ENCODE data around the gene ARFGAP1.

The ARFGAP1 gene

DNA sequence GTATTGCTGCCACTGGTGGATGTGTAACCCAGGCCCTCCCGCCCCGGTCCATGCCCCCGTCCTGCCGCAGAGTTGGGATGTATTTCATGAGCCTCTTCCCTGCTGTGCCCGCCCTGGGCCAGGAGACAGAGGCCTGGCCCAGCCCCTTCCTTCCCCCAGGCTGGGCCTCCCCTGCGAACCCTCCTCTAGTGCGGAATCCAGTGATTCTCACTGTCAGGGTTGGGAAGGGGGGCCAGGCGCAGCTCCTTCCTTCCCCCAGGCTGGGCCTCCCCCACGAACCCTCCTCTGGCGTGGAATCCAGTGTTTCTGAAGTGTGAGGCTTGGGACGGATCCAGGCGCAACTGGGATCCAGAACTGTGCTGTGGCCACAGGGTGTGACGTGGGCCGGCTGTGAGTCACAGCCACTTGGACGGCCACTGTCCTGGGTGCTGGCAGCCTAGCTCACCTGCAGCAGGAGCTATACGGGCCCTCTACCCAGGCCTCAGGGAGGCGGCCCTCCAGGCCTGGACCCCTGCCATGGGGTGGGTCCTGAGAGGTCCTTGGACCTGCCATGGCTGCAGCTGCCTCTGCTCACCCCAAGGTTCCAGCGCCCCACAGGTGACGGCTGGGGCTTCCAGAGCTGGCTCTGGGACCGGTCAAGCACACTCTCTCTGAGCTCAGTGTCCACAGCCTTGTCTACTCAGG, 48.7 kb downstream of the ARFGAP1 start:
- DNase-seq (ENCODE audit: low spot score), result no peak

DNA sequence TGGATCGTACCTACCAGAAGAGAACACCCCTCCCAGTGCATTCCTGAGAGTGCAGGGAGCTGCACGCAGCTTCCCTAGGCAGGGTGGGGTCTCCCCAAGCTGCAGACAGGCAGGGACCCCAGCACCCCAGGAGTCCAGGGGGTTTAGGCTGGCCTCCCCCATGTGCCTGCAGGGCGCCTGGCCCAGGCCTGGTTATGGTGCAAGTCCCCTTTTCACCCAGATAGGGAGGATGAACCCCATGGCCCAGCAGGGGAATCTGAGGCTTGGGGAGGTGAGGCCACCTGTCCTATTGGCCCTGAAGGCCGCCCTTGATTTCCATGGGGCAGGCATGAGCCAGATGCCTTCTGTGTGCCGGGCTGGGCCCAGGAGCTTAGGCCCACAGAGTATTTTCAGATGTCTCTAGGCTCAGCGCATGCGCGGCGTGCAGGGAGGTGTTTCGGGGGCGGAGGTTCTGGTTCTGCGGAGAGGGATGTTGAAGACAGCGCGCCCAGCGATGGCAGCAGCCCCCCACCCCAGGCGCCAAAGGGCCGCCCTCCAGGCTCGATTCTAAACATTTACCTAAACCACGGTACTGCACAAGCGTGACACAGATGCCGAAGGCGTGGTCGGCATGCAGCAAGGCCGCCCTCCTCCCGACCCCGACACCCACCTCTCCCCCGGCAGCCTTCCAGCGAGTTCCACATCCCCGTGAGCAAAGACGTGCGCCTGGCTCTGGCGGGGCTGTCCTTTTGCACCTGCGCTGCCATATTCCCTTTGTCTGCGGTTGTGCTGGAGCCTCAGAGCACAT, 49.7 kb downstream of the ARFGAP1 start:
- DNase-seq (ENCODE audit: low spot score), result no peak

DNA sequence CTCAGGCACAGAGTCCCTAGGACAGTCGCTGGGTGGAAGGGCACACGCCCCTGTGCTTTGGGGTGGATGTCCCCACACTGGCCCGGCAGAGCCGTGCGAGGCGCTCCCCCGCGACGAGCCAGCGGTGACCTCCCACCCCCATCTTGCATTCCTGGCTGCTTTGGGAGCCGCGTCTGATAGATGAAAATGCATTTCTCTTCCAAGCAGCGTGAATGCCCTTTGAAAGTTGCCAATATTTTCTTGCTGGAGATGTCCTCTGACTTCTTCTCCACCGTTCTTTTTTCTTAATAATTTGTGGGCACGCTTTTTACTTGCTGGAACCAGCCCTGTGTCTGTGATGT, 50.3 kb downstream of the ARFGAP1 start:
- no peak for DNase-seq (ENCODE audit: low spot score)

DNA sequence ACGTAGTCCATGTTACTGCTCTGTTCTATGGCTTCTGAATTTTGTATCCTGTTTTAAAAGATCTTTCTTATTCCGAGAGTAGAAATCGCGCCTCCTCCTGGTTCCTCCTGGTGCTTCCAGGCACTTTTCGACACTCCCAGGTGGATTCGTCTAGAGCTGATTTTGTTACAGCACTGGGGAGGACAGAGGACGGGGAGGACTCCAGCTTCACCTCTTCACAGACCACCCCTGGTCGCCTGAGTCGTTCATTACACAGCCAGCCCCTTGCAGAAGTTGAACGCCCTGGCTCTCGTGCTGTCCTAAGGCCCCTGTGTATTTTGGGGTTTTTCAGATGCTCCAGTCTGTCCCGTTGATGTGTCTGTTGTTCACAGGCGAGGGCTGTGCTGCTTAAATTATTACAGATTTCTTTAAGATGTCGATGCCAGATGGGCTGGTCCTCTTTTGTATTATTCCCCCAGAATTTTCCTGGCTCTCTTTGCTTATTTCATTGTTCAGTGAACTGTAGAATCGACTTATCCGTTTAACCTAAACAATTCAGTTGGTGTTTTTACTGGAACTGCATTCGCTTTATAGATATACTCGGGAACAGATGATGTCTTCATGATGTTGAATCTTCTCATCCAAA, 50.9 kb downstream of the ARFGAP1 start:
- no peak for DNase-seq (ENCODE audit: low spot score)

DNA sequence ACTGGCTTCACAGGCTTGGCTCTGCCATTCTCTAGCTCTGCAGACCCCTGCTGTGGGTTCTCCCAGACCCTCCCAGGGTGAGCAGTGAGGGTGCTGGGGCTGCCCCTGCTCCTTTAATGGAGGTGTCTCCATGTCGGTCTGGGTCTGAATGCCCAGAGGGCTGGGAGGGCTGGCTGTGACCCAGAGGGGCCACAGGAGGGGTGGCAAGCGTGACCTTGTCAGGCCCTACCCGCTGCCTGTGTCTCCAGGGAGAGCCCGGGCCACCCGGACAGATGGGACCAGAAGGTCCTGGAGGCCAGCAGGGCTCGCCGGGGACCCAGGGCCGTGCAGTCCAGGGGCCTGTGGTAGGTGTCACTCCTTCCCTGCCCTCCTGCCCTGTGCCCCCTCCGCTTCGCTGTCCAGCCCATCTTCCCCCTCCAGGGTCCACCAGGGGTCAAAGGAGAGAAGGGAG, 52.4 kb downstream of the ARFGAP1 start:
- no peak for DNase-seq (ENCODE audit: low spot score)

DNA sequence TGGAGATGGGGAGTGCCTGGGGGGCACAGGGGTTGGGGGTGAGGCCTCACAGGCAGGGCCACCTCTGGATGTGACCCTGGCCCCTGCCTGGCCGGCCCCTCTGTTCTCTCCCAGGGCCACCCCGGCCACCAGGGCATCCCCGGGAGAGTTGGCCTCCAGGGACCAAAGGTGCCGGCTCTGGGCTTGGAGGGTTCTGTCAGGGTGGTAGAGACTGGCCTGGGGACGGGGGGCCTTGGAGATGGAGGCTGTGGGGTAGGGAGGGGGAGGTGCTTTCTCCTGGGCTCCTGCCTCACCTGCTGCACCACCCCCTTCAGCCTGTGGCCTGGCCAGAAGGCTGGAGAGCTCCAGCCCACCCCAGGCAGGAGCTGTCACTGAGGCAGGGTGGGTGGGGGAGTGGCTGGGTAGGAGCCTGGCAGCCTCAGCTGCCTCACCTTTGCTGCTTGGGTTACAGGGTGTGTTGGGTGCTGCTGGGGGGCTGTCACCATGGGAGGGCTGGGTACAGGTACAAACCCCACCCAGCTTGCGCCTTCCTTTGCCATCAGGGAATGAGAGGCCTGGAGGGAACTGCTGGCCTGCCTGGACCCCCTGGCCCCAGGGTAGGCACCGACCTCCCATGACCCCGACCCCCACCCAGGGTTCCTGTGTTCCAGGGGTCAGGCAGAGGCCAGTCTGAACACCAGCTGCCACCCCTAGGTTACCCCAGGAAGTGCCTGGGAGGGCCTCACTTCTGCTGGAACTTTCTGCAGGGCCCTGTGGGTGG, 53.1 kb downstream of the ARFGAP1 start:
- no peak for DNase-seq (ENCODE audit: low spot score)

DNA sequence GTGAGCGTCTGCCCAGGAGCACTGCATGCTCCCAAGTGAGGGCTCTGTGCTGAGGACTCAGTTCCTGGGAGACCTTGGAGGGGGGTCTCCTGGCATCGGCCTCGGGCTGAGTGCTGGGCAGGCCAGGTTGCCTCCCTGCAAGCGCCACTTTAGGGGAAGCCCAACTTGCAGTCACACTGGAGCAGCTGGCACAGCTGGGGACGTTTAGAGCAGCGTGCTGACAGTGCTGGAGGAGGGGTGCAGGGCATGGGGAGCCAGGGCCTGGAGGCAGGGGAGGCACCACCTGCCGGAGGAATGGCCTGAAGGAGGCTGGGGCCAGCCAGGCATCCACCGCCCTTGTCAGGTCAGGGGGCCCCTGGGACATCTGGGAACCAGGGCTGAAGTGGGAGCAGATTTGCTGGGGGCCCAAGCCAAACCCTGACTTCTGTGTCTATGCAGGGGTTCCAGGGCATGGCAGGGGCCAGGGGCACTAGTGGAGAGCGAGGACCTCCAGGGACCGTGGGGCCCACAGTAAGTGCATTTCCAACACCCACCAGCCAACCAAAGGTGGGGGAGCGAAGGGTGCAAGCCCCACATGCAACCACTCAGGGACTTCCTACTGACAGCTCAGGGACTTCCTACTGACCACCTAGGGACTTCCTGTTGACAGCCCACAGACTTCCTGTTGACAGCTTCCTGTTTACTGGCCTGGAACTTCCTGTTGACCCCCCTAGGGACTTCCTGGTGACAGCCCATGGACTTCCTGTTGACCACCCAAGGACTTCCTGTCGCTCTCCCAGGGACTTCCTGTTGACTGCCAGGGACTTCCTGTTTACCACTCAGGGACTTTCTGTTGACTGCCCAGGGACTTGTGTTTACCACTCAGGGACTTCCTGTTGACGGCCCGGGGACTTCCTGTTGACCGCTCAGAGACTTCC, 54.0 kb downstream of the ARFGAP1 start:
- DNase-seq (ENCODE audit: low spot score), result no peak

DNA sequence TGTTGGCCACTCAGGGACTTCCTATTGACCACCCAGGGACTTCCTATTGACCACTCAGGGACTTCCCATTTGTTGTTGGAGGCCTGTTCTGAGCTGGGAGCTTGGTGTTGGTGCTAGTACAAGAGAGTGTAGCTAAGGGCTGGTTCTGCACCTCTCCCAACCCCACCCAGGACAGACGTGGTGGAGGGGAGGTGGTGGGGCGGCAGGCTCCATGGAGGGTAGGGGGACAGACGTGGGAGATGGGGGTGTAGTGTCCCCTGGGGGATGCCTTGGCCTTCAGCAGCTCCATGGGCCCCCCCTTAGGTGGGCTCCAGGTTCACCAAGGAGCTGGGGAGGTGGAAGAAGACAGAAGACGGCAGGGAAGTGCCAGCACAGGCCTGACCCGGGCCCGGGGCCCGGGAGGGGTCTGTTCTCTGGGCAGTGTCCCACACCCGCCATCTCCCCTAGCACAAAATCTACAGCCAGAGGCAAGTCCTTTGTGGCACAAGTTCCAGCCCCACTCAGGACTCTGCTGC, 54.7 kb downstream of the ARFGAP1 start:
- DNase-seq (ENCODE audit: low spot score), result no peak

DNA sequence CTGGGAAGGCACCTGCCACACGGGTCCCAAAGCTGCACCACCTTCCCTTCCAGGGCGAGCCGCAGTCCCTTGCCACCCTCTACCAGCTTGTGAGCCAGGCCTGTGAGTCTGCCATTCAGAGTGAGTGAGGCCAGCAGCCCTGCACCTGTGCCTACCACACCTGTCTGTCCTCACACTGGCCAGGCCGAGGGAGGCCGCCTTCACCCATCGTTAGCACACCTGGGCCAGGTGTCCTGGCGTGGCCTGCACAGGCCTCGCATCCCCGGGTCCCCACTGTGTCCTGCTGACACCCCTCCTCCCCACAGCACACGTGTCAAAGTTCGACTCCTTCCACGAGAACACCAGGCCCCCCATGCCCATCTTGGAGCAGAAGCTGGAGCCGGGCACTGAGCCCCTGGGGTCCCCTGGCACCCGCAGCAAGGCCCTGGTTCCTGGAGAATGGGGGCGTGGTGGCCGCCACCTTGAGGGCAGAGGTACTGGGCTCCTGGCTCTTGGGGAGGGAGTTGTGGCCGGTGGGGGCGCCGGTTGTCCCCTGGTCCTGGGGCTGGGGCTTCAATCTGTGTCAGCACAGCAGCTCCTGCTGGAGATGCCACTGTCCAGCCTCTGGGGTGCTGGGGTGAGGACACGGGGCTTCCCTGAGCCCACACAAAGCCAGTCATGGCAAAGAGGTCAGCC, 55.5 kb downstream of the ARFGAP1 start:
- DNase-seq (ENCODE audit: low spot score), result no peak

DNA sequence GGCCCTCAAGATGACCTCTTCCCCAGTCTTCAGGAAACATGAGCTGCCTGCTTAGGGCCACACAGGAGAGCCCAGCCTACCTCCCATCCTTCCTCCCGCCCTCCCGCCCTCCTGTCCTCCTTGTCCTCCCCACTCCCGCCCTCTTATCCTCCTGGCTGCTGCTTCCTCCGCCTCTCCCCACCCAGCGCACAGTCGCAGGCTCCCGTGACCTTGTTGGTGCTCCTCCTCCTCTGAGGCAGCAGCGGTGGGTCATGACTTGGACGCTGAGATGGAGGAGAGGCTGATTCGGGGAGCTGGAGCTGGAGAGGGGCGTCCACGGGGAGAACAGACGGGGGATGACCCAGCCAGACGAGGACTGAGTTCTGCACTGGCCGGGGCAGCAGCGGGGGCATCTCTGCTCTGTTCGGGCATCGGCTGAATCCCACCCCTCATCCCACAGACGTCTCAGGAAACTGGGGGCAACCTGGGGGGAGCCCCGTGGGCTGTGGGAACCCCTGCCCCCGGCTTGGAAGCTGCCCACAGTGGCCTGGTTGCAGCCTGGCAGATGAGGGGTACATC, 56.2 kb downstream of the ARFGAP1 start:
- no peak for DNase-seq (ENCODE audit: low spot score)

DNA sequence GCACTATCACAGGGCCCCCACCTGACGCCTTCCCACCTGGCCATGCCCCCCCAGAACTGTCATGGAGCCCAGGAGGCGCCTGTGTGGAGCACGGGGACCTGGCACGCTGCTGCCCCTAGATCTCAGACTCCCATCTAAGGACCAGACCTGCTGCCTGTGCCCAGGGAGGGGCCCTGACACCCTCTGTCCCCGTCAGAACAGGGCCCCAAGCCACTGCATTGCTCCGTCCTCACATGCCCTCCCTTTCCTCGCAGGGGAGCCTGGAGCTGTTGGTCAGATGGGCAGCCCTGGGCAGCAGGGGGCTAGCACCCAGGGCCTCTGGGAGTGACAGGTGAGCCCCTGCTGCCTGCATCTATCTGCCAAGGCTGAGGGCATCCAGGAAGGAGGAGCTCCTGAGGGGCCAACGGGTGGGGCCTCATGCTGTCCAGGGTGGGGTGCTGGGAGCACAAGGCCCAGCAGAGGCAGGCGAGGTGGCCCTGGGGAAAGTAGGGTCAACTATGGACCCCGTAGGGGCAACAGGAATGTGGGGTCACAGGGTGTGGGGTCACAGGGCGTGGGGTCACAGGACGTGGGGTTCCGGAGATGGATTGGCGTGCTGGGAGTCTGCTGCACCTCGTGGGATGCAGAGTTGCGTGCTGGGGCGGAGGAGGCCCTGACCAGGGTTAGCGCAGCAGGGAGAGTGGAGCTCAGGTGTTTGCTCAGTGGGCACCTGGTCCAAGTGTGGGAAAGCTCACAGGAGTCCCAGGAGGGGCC, 56.9 kb downstream of the ARFGAP1 start:
- no peak for DNase-seq (ENCODE audit: low spot score)

DNA sequence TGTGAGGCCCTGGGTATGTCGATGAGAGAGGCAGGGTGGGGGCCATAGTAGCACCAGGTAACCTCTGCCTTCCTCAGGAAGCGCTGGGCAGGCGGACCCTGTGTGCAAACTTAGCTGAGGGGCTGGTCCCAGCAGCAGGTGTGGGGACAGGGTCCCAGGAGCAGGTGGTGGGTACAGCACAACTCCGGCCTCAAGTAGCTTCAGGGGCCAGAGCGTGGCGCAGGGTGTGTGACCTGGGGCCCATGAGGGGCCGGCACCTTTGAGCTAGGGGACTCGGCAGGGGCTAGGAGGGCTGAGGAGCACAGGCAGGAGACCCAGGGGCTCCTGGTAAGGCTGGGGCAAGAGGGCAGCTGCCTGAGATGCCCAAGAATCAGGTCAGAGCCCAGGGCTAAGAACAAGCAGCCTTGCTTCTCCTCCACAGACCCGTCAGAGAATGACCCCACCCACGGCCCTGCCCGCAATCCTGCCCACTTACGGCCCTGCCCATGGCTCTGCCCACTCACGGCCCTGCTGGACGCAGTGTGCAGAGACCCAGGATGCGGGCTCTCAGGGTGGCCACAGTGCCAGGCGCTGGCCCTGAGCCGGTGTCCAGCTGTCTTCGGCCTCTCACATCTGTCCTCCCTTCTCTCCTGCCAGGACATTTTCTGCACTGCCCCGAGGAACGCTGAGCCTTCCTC, 57.6 kb downstream of the ARFGAP1 start:
- no peak for DNase-seq (ENCODE audit: low spot score)

DNA sequence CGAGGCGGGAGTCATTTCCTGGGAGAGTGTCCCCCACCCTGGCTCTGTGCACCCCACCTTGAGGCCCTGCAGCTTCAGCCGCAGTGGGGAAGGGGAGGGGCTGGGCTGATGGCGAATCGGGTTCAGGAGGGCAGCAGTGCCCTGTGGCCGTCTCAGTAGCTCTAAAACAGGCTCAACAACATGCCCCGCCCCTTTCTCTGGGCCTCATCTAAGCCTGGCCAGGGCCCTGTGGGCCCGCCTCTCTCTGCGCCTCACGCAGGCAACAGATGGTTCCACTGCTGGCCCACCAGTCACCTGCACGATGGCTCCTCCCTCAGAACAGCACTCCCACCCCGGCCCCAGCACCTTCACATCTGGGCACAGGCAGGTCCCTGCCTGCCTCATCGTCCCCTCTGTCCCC, 58.3 kb downstream of the ARFGAP1 start:
- no peak for DNase-seq (ENCODE audit: low spot score)

DNA sequence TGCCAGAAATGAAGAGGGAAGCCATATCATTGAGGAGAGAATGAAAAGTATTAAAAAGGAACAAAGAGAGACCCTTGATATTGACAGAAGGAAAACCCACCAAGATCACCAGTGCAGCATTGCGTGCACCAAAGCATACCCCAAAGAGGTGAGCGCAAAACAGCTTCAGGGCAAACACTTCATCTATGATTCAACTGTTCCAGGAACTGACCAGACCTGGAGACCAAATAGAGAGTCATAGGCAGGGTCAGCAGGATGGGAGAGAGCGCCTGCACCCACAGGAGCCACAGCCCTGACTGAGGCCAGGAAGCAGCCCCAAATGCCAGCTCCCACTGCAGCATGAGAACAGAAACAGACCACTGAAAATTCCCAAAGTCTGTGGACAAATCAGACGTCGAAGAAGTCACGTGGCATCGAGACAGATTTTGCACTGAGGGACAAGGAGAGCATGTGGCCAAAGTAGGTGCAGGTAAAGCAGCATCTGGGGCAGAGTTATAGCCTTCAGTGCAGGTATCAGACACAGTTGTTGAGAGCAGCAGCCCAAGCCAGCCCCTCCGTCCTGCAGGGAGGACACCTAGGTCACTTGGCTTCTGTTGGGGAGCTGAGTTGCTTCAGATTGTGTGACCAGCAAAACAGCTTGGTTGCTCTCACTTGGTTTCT, 59.3 kb downstream of the ARFGAP1 start:
- no peak for DNase-seq (ENCODE audit: low spot score)

DNA sequence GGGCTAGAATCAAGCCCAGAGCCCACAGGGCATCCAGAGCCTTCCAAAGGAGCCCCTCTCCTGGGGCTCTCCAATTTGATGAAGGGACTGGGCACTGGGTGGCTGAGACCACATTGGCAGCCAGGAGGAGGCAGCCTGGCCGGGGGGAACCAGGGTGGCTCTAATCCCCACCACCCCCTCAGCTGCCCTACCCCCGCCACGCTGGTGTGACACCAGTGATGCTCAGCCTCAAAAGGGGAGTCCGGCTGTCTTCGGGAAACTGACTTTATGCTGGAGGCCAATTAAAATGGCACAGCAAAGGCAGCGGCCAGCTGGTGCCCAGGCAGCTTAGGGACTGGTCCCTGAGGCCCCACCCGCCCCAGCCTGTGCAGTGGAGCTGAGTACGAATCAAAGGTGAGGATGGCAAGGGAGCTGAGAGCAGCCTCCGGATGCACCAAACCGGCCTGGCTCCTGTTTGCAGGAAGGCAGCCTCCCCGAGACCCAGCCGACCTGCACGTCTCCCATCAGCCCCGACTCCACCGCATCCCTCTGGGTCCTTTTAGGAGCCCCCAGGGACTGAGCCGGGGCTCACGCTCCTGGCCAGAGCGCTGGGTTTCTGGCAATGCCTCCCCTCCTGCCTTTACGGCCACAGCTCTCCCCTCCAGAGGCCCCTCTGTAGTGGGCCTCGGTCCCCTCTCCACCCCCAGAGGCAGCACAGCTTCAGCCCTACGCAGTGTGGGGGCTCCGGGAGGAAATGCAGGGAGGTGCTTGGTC, 60.1 kb downstream of the ARFGAP1 start:
- no peak for DNase-seq (ENCODE audit: low spot score)

DNA sequence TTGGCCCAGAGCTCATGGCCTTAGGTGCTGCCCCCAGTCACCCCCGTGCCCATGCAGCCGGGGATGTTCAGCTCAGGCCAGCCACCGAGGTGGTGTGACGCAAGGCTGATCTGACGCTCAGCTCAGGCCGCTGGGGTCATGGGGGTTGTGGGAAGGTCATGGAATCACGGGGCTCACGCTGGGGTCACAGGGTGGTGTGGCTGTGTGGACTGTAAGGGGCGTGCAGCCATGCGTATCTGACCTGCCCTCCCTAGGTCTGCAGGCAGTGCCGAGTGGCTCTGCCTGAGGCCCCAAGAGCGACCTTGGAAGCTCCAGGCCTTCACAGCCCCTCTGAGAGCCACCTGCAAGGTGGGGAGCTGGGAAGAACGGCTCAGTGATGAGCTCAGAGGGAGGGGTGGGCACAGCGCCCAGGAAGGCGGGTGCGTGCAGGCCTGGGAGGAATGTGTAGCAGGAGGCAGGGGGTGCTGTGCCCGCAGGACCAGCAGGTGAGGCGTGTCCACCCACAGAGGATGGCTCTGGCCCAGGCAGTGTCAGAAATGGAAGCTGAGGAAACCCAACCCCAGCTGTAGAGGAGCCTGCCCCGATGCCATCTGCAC, 60.7 kb downstream of the ARFGAP1 start:
- DNase-seq (ENCODE audit: low spot score), result no peak

DNA sequence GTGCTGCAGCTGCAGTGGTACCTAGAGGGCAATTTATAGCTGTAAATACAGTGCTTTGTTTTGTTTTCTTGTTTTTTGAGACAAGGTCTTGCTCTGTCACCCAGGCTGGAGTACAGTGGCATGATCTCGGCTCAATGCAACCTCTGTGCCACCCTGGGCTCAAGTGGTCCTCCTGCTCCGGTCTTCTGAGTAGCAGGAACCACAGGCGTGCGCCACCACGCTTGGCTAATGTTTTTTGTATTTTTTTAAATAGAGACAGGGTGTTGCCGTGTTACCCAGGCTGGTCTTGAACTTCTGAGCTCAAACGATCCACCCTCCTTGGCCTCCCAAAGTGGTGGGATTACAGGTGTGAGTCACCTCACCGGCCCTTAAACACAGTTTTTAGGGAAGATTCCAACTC, 61.7 kb downstream of the ARFGAP1 start:
- no peak for DNase-seq (ENCODE audit: low spot score)
